HG03097 (cell line): ENCODE data around the gene SNX13.
A peak's percentile ranks its signal among the peaks of the same experiment; 100 is the strongest.

Source experiments
- ATAC-seq: cut with Tn5 transposase; IDR thresholded peaks from one replicate; pipeline ENCODE4 v1.9.1; 2021; ENCODE audit not compliant: unreplicated experiment, low FRiP score

SNX13 gene

GRCh38 chr7:17786314-17786852 lies 153.9 kb downstream of the SNX13 start:
- no peak for ATAC-seq

GRCh38 chr7:17782216-17782549 lies 158.1 kb downstream of the SNX13 start:
- ATAC-seq = no peak

GRCh38 chr7:17781491-17782215 lies 158.6 kb downstream of the SNX13 start:
- ATAC-seq = no peak

GRCh38 chr7:17779381-17779780 lies 160.9 kb downstream of the SNX13 start:
- no peak for ATAC-seq

GRCh38 chr7:17774716-17775288 lies 165.5 kb downstream of the SNX13 start:
- ATAC-seq = no peak

GRCh38 chr7:17774248-17774647 lies 166.0 kb downstream of the SNX13 start:
- ATAC-seq = no peak

GRCh38 chr7:17773289-17773626 lies 167.0 kb downstream of the SNX13 start:
- no peak for ATAC-seq

- no peak for ATAC-seq
Observed at GRCh38 chr7:17772581-17773288, 167.6 kb downstream of the SNX13 start.

- no peak for ATAC-seq
Observed at GRCh38 chr7:17771901-17772408, 168.3 kb downstream of the SNX13 start.

- no peak for ATAC-seq
Observed at GRCh38 chr7:17770710-17771375, 169.5 kb downstream of the SNX13 start.

- peak; percentile 68 for ATAC-seq
Observed at GRCh38 chr7:17769918-17770317, 170.4 kb downstream of the SNX13 start.

- no peak for ATAC-seq
Observed at GRCh38 chr7:17758008-17758407, 182.3 kb downstream of the SNX13 start.

- no peak for ATAC-seq
Observed at GRCh38 chr7:17746020-17746530, 194.2 kb downstream of the SNX13 start.

GRCh38 chr7:17745610-17746009 lies 194.7 kb downstream of the SNX13 start:
- ATAC-seq = no peak

- ATAC-seq = no peak
Observed at GRCh38 chr7:17743316-17743715, 197.0 kb downstream of the SNX13 start.

- ATAC-seq = no peak
Observed at GRCh38 chr7:17741426-17741825, 198.9 kb downstream of the SNX13 start.
